Pancreas (tissue), 10 donors: Measurements from ENCODE around the gene TBC1D4. TPM values are rescaled to one million over a fixed set of nuclear protein-coding genes. Genes with fewer than 3 reads are reported as not detected.

ENCODE experiments used
- ATAC-seq, 4 donors: fragments of 200-7000 bp; cut with Tn5 transposase; one replicate each; pipeline versions ENCODE4 v1.8.0 to v1.9.1; 2020; ENCODE audit warnings: mild to moderate bottlenecking in 4 of 4, moderate library complexity in 4 of 4
- DNase-seq, 6 donors: peaks; one replicate each; pipeline ENCODE4 v3.0.0-alpha.2; 2020
- FAIRE-seq: peaks from 2 replicates; lab custom pipeline; 2012; peaks lifted over from hg19 to GRCh38; lab: Jason Lieb, UNC
- H3K27ac ChIP-seq, 4 donors: fragments of 200-600 bp; sonication (generic); 1 replicate in 3 of 4; 2 replicates in 1 of 4; pipeline versions ENCODE4 v1.5.0 to v1.8.0; 2020
- H3K27me3 ChIP-seq, 4 donors: fragments of 200-600 bp; one replicate each; pipeline ENCODE4 v1.8.0; 2021
- H3K36me3 ChIP-seq, 3 donors: fragments of 200-600 bp; sonication (generic) in 1 of 3; one replicate each; pipeline versions ENCODE4 v1.5.0 to v1.8.0; 2020 to 2021
- H3K4me1 ChIP-seq, 3 donors: fragments of 200-600 bp; one replicate each; pipeline ENCODE4 v1.8.0; 2021
- H3K4me3 ChIP-seq, 4 donors: fragments of 200-600 bp; sonication (generic) in 2 of 4; one replicate each; pipeline versions ENCODE4 v1.5.0 to v1.8.0; 2020 to 2021
- H3K9me3 ChIP-seq, 4 donors: fragments of 200-600 bp; one replicate each; pipeline ENCODE4 v1.8.0; 2021
- whole genome bisulfite sequencing, 2 donors: extraction: QIAGEN DNeasy Blood & Tissue Kit; methylation state at CpG; one replicate each; pipeline ENCODE4 v1.1.7; 2013; 5-methylcytosine and 5-hydroxymethylcytosine counted together
- intact Hi-C, 3 donors: fragments of 100-400 bp; cut with DNase I; formaldehyde crosslinking; loops; one replicate each; pipeline versions ENCODE4 v1.11.1 to v1.14.2; 2022
- polyA plus RNA-seq, 2 donors: library from polyadenylated mRNA; stranded (reverse); fragments of 200-250 nt; gene quantifications; one replicate each; pipeline ENCODE4 v1.2.3, GENCODE V29; 2013
- total RNA-seq, 6 donors: library from RNA; stranded (reverse); fragmentation: NEBNext Ultra II Directional in 4 of 6; extraction: Animal tissue kit (Norgen Biotek cat#: 25700) in 4 of 6; gene quantifications; one replicate each; pipeline versions ENCODE4 v1.2.1 to v1.2.4, GENCODE V29; 2021 to 2023
- TF ChIP-seq, protein P1 (sequence below), 4 donors: fragments of 200-600 bp; sonication (generic) in 3 of 4; IDR thresholded peaks; one replicate each; pipeline versions ENCODE4 v1.5.0 to v1.8.0; 2021; ENCODE audit warnings: antibody characterized with exemption in 4 of 4
- donor health status: healthy with polysubstance abuse.
- donor health status: DM: no; HTN: no; CAD: no; lungs with moderate emphysema.
- donor health status: DM: no; HTN: no; CAD: no.
- donor health status: control.
- donor health status: control.
- donor health status: Bipolar disorder and iron deficiency.
- donor health status: DM: yes; HTN: yes; CAD: no.
- donor health status: DM: no; HTN: no; CAD: no.
- donor health status: DM: no; HTN: no; CAD: no.
- donor health status: DM: yes; HTN: yes; CAD: no.

The TBC1D4 gene
- total and polyA plus RNA-seq, 8 donors = 8.2 to 19.7 (median 10.5) TPM

DNA sequence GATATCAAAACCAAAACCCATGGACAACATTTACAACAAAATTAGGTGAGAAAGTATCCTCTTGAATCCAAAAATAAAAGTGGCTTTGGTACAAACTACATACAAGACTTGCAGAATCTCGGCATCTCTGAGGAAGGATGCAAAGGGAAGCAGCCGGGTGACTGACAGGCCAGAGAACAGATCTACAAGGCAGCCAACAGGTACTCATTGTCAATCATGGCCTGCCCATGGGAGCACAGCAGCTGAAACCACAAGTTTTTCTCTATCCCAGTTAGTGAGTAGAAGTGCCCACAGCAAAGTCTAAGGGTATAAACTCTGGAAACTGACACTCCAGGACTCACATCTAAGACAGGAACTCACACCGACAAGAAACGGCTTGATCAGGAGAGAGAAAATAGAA lies 74.5 kb downstream of the TBC1D4 start:
- 45% methylated on average over 4 of the region's 4 CpGs for WGBS, 2 donors
- ATAC-seq (peak; percentile 62 to 86 (median 81)), DNase-seq (peak in 4 of 6 donors; percentile 21 to 49 (median 33)), FAIRE-seq (no peak)
- Histone ChIP-seq H3K27me3 (no peaks in the 10 kb centered on the region), H3K27ac (no peak overlapping the region), H3K4me1 (peaks cover 0 to 7% (median 0%) of the 10 kb centered on the region in 3 donors), H3K36me3 (no peaks in the 10 kb centered on the region), H3K4me3 (no peak overlapping the region), H3K9me3 (no peaks in the 10 kb centered on the region)
- intact Hi-C loops = no loop called here
- TF ChIP-seq, protein P1, sequence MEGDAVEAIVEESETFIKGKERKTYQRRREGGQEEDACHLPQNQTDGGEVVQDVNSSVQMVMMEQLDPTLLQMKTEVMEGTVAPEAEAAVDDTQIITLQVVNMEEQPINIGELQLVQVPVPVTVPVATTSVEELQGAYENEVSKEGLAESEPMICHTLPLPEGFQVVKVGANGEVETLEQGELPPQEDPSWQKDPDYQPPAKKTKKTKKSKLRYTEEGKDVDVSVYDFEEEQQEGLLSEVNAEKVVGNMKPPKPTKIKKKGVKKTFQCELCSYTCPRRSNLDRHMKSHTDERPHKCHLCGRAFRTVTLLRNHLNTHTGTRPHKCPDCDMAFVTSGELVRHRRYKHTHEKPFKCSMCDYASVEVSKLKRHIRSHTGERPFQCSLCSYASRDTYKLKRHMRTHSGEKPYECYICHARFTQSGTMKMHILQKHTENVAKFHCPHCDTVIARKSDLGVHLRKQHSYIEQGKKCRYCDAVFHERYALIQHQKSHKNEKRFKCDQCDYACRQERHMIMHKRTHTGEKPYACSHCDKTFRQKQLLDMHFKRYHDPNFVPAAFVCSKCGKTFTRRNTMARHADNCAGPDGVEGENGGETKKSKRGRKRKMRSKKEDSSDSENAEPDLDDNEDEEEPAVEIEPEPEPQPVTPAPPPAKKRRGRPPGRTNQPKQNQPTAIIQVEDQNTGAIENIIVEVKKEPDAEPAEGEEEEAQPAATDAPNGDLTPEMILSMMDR (IDR thresholded peaks at IDR 0.05) = no peak

DNA sequence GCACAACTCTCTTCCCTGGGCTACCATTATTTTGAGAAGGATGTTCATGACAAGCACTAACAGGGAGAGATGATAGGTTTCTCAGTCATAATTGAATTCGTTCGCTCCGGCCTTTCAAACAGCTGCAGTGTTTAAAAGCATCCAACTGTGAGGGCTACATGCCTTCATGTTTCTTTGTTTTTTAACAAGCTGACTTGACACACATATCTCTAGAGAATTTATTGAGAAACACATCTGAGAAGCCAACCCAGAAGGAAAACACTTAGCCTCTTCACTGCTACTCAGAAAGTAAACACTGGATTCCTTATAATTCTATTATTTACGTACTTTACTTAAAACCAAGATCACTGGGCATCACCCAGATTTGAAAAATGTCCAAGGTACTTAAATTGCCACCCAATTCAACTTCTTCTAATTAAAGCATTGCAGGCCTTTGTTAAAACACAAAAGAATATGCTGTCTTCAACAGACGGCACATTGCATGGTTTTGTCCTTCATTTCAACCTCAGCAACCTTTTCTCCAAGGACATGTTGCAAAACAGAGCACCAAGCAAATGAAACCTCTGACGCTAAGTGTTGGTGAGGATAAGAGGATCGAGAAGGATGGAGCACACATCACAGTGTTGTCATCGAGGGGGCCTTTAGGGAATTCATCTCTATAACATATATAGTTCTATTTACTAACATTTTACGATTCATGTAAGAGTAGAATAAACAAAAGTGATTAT lies 75.8 kb downstream of the TBC1D4 start:
- H3K4me3 ChIP-seq = no peak overlapping the region
- TF ChIP-seq, protein P1 (IDR thresholded peaks at IDR 0.05) = no peak
- peaks cover 0 to 7% (median 0%) of the 10 kb centered on the region in 3 donors for H3K4me1 ChIP-seq
- no peak overlapping the region for H3K27ac ChIP-seq
- 90 to 92% methylated on average over 9 of the region's 9 CpGs for WGBS, 2 donors
- intact Hi-C loops = no loop called here
- DNase-seq (no peak), FAIRE-seq (no peak), ATAC-seq (peak in 2 of 4 donors; percentile 15 to 29)
- no peaks in the 10 kb centered on the region for H3K36me3 ChIP-seq
- no peaks in the 10 kb centered on the region for H3K9me3 ChIP-seq
- no peaks in the 10 kb centered on the region for H3K27me3 ChIP-seq

DNA sequence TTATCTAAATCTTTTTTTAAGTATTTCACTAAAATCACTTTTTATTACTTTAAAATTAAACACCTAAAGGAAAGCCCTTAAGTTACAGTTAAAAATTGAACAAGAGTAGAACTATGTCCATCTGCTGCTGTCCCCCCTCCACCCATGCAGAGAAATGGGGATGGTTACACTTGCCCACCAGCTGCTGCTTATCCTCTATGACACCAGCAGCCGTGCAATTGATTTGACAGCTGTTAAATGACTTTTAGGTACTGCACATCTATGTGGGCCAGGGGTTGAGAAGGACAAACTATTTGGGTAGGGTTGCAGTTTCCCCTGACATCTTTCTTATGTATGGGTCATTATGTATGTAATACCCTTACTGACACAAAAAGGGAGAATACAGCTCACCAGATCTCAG lies 77.2 kb downstream of the TBC1D4 start:
- Histone ChIP-seq H3K9me3 (no peaks in the 10 kb centered on the region), H3K4me1 (peaks cover 0 to 12% (median 0%) of the 10 kb centered on the region in 3 donors), H3K27ac (no peak overlapping the region), H3K27me3 (no peaks in the 10 kb centered on the region), H3K4me3 (no peak overlapping the region), H3K36me3 (no peaks in the 10 kb centered on the region)
- no peak for ATAC-seq
- WGBS, 2 donors = 67 to 75% methylated on average over 1 of the region's 1 CpG
- intact Hi-C loops = no loop called here
- TF ChIP-seq, protein P1 (IDR thresholded peaks at IDR 0.05) = no peak
- DNase-seq = no peak
- FAIRE-seq = no peak

DNA sequence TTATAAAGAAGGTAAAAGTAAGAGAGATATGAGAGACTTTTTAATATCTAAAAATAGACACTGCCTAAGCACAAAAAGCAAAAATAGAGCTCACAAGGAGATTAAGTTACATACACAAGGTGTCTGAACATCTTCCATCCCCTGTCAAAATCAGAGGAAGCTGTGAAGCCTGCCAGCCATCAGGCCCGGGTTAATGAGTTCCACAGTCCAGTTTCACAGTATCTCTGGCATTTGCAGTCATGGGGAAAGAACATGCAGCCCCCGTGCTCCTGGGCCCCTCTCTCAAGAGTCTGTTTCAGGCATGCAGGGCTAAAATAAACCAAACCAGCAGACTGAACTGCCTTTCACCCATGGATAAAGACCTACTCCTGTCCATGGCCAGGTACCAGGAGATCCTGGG lies 79.2 kb downstream of the TBC1D4 start:
- Histone ChIP-seq H3K36me3 (no peaks in the 10 kb centered on the region), H3K4me3 (no peak overlapping the region), H3K27me3 (no peaks in the 10 kb centered on the region), H3K4me1 (peaks cover 0 to 12% (median 0%) of the 10 kb centered on the region in 3 donors), H3K9me3 (no peaks in the 10 kb centered on the region), H3K27ac (no peak overlapping the region)
- 33 to 38% methylated on average over 2 of the region's 2 CpGs for WGBS, 2 donors
- intact Hi-C loops = no loop called here
- TF ChIP-seq, protein P1 (IDR thresholded peaks at IDR 0.05) = no peak
- FAIRE-seq (no peak), DNase-seq (no peak), ATAC-seq (peak in 1 of 4 donors; percentile 15)

DNA sequence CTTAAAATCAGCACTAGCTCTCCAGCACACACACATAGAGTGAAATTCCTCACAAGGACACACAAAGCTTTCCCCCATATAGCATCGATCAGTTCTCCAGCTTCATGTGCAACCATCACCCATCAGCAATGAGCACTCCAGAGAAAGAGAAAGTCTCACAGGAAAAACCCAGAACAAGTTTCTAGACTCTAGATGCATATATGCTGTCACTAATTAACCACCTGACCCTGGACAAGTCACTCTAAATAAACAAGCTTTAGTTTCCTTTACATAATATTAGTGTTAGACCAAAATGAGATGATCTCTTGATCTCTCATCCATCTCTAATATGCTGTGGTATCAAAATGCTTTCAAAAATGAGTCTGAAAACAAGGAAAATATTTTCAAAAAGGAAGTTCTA lies 81.2 kb downstream of the TBC1D4 start:
- Histone ChIP-seq H3K36me3 (no peaks in the 10 kb centered on the region), H3K4me1 (peaks cover 0 to 5% (median 0%) of the 10 kb centered on the region in 3 donors), H3K27me3 (no peaks in the 10 kb centered on the region), H3K9me3 (no peaks in the 10 kb centered on the region), H3K4me3 (no peak overlapping the region), H3K27ac (no peak overlapping the region)
- TF ChIP-seq, protein P1 (IDR thresholded peaks at IDR 0.05) = no peak
- FAIRE-seq (no peak), DNase-seq (no peak), ATAC-seq (peak in 2 of 4 donors; percentile 58 to 73)
- 68 to 72% methylated on average over 1 of the region's 1 CpG for WGBS, 2 donors
- intact Hi-C loops = no loop called here
